Effector memory CD8-positive, alpha-beta T cell (primary cell): ENCODE results near the gene TPST1.

Source experiments
- ATAC-seq: fragments of 150-1000 bp; cut with Tn5 transposase; replicated peaks from 2 replicates; pipeline ENCODE4 v1.10.0; 2021; ENCODE audit warnings: mild to moderate bottlenecking, moderate library complexity
- DNase-seq, 3 experiments: peaks; one replicate each; pipeline ENCODE4 v3.0.0; 2021
- H3K27ac Mint-ChIP-seq, 2 donors: one replicate each; pipeline ENCODE4 v1.8.0; 2022; ENCODE audit warnings: mild to moderate bottlenecking in 2 of 2, mixed read lengths in 2 of 2, moderate library complexity in 2 of 2
- H3K27me3 Mint-ChIP-seq, 2 donors: one replicate each; pipeline ENCODE4 v1.8.0; 2022; ENCODE audit warnings: mixed read lengths in 2 of 2
- H3K36me3 Mint-ChIP-seq: one replicate; pipeline ENCODE4 v1.8.0; 2022; ENCODE audit warnings: mild to moderate bottlenecking, moderate library complexity, mixed read lengths; ENCODE audit not compliant: insufficient read depth
- H3K4me1 Mint-ChIP-seq, 2 donors: one replicate each; pipeline ENCODE4 v1.8.0; 2022; ENCODE audit warnings: low read depth in 2 of 2, mixed read lengths in 2 of 2
- H3K4me3 Mint-ChIP-seq, 2 donors: one replicate each; pipeline ENCODE4 v1.8.0; 2022; ENCODE audit warnings: mild to moderate bottlenecking in 2 of 2, mixed read lengths in 2 of 2, moderate library complexity in 2 of 2
- H3K9me3 Mint-ChIP-seq, 2 donors: one replicate each; pipeline ENCODE4 v1.8.0; 2022; ENCODE audit warnings: mixed read lengths in 2 of 2

TPST1 gene

DNA sequence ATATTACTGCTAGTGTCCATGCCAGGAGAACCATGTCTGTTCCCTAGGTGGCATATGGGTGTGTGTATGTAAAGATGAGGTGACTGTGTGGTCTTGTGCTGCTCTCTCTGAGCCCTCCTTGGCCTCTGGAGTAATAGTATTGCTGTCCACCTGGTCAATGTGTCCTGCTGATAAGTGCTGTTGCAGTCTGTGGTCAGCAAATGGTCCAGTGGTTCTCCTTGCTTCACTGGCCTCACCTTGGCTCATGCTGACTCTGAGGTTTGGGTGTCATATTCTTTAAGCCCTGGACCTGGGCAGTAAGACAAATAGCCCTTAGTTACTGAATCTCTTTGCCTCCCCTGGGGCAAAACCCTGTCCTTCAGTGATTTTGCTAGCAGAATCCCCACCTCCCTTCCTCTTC lies 56.8 kb downstream of the TPST1 start:
- Mint-ChIP-seq H3K4me3 (no peak overlapping the region), H3K9me3 (peaks cover 8 to 9% of the 10 kb centered on the region in 2 donors), H3K36me3 (no peaks in the 10 kb centered on the region), H3K27me3 (peaks cover 27 to 34% of the 10 kb centered on the region in 2 donors), H3K27ac (no peak overlapping the region), H3K4me1 (no peaks in the 10 kb centered on the region)
- DNase-seq: no peak
- ATAC-seq: no peak

DNA sequence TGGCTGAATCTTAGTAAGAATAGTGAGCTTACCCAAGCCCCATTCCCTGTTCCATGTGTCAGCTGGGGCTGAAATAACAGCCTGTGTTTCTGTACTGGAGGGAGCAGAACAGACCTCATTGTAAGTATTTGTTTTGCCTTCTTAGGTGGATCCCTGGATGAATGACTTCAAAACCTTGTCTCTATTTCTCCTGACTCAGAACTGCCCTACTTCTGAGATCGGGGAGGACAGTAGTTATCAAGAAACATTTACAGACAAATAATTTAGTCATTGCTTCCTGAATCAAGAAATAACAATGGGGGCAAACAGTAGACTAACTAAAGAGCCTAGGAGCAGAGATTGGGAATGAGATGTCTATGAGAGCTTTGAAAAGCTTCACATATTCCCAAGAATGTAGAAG lies 58.8 kb downstream of the TPST1 start:
- Mint-ChIP-seq H3K9me3 (peaks cover 8 to 9% of the 10 kb centered on the region in 2 donors), H3K36me3 (no peaks in the 10 kb centered on the region), H3K27me3 (peaks cover 27 to 38% of the 10 kb centered on the region in 2 donors), H3K27ac (no peak overlapping the region), H3K4me3 (no peak overlapping the region), H3K4me1 (no peaks in the 10 kb centered on the region)
- DNase-seq (no peak), ATAC-seq (no peak)

DNA sequence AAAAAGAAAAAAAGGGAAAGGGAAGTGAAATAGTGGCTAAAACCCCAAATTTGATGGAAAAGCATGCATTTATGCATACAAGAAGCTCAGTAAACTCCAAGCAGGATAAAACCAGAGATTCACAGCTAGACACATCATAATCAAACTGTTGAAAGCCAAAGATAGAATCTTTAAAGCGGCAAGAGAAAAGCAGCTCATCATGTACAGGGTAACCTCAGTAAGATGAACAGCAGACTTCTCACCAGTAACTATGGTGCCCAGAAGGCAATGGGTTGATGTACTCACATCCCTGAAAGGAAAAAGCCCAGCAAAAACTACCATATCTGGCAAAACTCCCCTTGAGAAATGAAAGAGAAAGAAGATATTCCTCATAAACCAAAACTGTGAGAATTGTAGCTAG lies 60.4 kb downstream of the TPST1 start:
- ATAC-seq: no peak
- peaks cover 8 to 9% of the 10 kb centered on the region in 2 donors for H3K9me3 Mint-ChIP-seq
- no peak for DNase-seq
- no peak overlapping the region for H3K27ac Mint-ChIP-seq
- H3K4me3 Mint-ChIP-seq: no peak overlapping the region
- no peaks in the 10 kb centered on the region for H3K4me1 Mint-ChIP-seq
- H3K36me3 Mint-ChIP-seq: no peaks in the 10 kb centered on the region
- H3K27me3 Mint-ChIP-seq: peaks cover 16 to 27% of the 10 kb centered on the region in 2 donors

DNA sequence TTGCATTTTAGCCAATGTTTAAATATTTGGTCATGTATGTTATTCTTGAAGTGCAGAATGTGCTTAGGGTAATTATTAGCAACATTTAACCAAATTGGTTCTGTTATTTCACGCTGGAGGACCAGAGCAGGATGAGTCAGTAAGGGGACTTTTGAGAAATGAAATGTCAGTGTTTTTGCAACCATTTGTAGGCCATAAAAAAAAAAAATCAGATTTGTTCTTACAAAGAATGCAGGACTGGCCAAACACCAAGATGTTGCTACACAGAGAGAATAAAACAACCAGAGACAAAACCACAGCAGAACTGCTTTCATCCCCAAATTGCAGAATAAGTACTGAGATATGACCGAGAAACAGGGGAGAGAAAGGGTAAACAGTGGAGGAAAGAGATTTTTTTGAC lies 62.1 kb downstream of the TPST1 start:
- H3K36me3 Mint-ChIP-seq: peaks cover 4% of the 10 kb centered on the region
- no peaks in the 10 kb centered on the region for H3K4me1 Mint-ChIP-seq
- no peak overlapping the region for H3K27ac Mint-ChIP-seq
- peaks cover 5 to 21% of the 10 kb centered on the region in 2 donors for H3K27me3 Mint-ChIP-seq
- ATAC-seq: no peak
- DNase-seq: no peak
- peaks cover 8 to 9% of the 10 kb centered on the region in 2 donors for H3K9me3 Mint-ChIP-seq
- H3K4me3 Mint-ChIP-seq: no peak overlapping the region

DNA sequence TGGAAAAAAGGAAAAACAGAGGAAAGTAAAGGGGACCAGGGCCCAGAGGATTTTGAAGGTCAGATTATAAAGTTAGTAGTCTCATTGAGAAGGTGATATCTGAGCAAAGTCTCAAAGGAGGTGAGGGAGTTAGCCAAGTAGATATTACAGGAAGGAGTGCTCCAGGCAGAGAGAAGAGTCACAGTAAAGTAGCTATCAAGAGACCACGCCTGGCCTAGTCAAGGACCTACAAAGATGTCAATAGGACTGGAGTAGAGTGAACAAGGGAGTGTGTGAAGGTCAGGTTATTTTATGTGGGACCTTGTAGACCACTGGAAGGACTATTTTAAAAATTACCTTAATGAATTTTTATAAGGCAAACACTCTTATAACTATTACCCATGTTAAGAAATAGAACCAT lies 64.8 kb downstream of the TPST1 start:
- H3K27ac Mint-ChIP-seq: no peak overlapping the region
- H3K4me1 Mint-ChIP-seq: no peaks in the 10 kb centered on the region

DNA sequence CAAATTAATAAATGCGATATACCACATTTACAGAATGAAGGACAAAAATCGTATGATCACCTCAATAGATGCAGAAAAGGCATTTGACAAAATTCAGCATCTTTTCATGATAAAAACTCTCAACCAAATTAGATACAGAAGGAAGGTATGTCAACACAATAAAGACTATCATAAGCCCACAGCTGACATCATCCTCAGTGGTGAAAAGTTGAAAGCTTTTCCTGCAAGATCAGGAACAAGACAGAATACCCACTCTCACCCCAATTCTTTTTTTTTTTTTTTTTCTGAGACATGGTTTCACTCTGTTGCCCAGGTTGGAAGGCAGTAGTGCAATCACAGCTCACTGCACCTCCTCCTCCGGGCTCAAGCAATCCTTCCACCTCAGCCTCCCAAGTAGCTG lies 67.2 kb downstream of the TPST1 start:
- H3K36me3 Mint-ChIP-seq: peaks cover 4% of the 10 kb centered on the region
- H3K4me3 Mint-ChIP-seq: no peak overlapping the region
- ATAC-seq (no peak), DNase-seq (no peak)
- no peaks in the 10 kb centered on the region for H3K4me1 Mint-ChIP-seq
- H3K9me3 Mint-ChIP-seq: no peaks in the 10 kb centered on the region
- no peak overlapping the region for H3K27ac Mint-ChIP-seq
- peaks cover 0 to 17% of the 10 kb centered on the region in 2 donors for H3K27me3 Mint-ChIP-seq

More for the DNA sequence above, 64.8 kb downstream of the TPST1 start:
- peaks cover 0 to 17% of the 10 kb centered on the region in 2 donors for H3K27me3 Mint-ChIP-seq
- peaks cover 4% of the 10 kb centered on the region for H3K36me3 Mint-ChIP-seq
- no peak overlapping the region for H3K4me3 Mint-ChIP-seq
- H3K9me3 Mint-ChIP-seq: peaks cover 4 to 5% of the 10 kb centered on the region in 2 donors
- no peak for ATAC-seq
- no peak for DNase-seq

DNA sequence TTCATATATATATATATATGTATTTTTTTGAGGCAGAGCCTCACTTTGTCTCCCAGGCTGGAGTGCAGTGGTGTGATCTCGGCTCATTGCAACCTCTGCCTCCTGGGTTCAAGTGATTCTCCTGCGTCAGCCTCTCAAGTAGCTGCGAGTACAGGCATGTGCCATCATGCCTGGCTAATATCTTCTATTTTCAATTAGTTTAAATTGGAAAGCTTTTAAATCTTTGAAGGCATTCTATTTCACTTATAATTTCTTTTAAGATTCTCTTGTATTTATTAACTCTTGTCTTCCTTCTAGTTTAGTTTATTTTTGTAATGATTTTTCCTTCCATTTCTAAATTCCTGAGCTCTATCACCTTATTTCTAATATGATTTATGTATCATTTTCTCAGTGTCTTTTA lies 71.2 kb downstream of the TPST1 start:
- no peak for DNase-seq
- Mint-ChIP-seq H3K27me3 (peaks cover 0 to 3% of the 10 kb centered on the region in 2 donors), H3K27ac (no peak overlapping the region), H3K9me3 (no peaks in the 10 kb centered on the region), H3K4me1 (no peaks in the 10 kb centered on the region), H3K36me3 (peaks cover 2% of the 10 kb centered on the region), H3K4me3 (no peak overlapping the region)
- no peak for ATAC-seq

DNA sequence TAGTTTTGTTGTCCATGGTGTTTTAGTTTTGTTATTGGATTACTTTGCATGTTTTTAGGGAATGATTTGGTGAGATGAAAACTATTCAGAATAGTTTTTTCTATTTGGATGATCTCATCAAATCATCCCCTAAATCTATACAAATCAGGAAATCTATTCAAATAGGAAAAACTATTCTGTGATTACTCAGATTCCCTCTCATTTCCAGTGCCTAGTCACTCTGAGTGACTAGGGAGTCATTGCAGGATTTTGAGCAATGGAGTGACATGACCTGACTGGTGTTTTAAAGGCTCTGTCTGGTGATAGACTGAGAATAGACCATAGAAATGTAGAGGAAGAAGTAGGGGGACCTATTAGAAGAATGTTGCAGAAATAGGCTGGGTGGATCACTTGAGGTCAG lies 72.4 kb downstream of the TPST1 start:
- H3K9me3 Mint-ChIP-seq: no peaks in the 10 kb centered on the region
- H3K36me3 Mint-ChIP-seq: no peaks in the 10 kb centered on the region
- ATAC-seq: no peak
- no peak overlapping the region for H3K27ac Mint-ChIP-seq
- no peak for DNase-seq
- peaks cover 0 to 1% of the 10 kb centered on the region in 2 donors for H3K4me1 Mint-ChIP-seq
- H3K4me3 Mint-ChIP-seq: no peak overlapping the region
- H3K27me3 Mint-ChIP-seq: no peaks in the 10 kb centered on the region

DNA sequence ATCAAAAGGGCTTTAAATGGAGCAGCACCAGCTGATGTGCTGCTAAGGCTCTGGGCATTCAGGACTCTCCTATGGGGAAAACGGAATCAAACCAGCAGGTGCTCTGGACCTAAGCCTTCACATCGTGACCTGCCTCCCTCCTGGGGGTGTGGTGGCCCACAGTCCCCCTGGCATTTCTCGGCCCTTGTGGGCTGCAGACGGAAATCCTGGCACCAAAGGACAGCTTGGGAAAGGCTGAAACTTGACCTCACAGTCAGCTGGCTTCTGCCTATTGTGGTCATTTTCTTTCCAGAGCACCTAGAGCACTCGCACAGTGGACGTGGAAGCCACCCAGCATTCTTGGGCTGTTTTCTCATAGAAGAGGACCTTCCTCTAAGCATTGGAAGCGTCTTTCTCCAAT lies 74.8 kb downstream of the TPST1 start:
- Mint-ChIP-seq H3K36me3 (no peaks in the 10 kb centered on the region), H3K27me3 (no peaks in the 10 kb centered on the region), H3K4me3 (no peak overlapping the region), H3K27ac (no peak overlapping the region), H3K4me1 (peaks cover 0 to 1% of the 10 kb centered on the region in 2 donors), H3K9me3 (no peaks in the 10 kb centered on the region)
- DNase-seq (no peak), ATAC-seq (no peak)

DNA sequence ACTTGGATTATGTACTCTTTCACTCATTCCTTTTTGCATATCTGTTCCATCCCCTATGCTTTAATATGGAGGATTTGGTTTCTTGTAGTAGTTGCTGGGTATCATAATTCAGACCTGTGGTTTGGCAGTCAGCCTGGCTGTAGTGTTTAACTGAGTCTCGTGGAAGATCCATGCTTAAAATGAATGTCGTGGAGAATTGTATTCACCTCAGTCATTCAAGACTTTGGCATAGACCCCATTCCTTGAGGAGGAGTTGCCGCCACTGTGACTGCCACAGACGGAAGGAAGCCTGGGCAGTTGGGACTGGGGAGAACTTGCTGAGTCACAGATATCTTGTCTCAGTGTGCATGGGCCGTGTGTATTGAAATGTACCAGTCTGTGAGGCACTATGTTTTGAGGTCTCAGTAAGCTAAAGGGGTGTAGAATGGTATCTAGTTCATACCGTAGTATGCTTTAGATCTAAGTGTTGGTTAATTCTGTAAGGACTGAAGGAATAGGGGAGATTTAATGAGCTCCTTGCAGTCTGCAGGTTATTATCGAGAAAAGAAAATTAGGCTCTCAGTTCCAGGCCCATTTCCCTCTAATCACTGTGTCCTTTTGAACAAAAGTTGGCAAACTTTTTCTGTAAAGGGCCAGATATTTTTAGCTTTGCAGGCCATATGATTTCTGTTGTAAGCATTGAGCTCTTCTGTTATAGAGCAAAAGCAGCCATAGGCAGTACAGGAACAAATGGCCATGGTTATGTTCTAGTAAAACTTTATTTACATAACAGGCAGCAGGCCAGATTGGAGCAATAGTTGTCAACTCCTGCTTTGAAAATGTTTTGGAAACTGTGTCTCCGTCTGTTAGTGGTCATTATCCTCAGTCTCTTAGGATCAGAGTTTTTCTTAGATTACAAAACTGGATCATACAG lies 76.8 kb downstream of the TPST1 start:
- Mint-ChIP-seq H3K27ac (no peak overlapping the region), H3K36me3 (peaks cover 3% of the 10 kb centered on the region), H3K4me1 (peaks cover 0 to 1% of the 10 kb centered on the region in 2 donors), H3K27me3 (no peaks in the 10 kb centered on the region), H3K9me3 (no peaks in the 10 kb centered on the region), H3K4me3 (no peak overlapping the region)
- ATAC-seq (no peak), DNase-seq (no peak)

DNA sequence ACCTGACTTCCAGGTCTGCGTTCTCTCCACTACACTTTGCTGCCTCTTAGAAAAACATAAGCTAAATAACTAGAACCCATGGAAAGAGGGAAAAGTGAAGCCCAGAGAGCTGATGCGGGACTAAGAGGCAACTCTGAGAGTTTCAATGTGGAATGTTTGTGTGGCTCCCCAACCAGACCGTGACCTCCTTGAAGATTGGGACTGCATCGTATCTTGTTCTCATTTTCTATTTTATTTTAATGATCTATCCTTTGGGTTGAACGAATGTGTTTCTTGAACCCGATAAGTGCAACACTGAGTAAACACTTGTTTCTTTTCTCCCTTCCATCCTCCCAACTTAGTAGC lies 77.4 kb downstream of the TPST1 start:
- Mint-ChIP-seq H3K36me3 (peaks cover 3% of the 10 kb centered on the region), H3K4me3 (no peak overlapping the region), H3K9me3 (no peaks in the 10 kb centered on the region), H3K27me3 (no peaks in the 10 kb centered on the region), H3K27ac (no peak overlapping the region), H3K4me1 (peaks cover 0 to 1% of the 10 kb centered on the region in 2 donors)
- ATAC-seq (no peak), DNase-seq (no peak)

DNA sequence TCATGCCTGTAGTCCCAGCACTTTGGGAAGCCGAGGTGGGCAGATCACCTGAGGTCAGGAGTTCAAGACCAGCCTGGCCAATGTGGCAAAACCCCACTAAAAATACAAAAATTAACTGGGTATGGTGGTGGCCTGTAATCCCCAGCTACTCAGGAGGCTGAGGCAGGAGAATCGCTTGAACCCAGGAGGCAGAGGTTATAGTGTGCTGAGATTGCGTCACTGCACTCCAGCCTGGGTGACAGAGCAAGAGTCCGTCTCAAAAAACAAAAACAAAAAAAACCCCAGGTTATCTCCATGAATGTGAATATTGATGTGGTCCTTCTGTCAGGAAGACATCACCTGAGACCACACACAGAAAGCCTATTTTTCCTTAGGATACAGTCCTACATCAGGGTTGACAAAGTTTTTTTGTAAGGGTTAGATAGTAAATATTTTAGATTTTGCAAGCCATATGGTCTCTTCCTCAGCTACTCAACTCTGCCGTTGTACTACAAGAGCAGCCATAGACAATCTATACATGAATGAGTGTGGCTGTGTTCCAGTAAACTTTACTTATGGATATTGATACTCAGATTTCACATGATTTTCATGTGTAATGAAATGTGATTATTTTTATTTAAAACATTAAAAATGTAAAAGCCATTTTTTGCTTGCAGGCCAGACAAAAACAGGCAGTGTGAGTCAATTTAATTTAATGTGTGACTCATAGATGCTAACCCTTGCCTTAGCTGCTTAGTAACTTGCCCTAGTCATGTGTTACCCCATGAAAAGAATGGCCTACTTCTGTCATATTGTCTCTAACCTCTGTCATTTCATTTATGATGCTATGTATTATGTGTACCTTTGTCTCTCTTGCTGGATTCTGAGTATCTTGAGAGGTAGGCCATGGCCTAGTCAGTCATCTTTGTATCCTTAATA lies 78.1 kb downstream of the TPST1 start:
- no peaks in the 10 kb centered on the region for H3K9me3 Mint-ChIP-seq
- no peak overlapping the region for H3K4me3 Mint-ChIP-seq
- no peak for DNase-seq
- H3K27me3 Mint-ChIP-seq: no peaks in the 10 kb centered on the region
- peaks cover 0 to 1% of the 10 kb centered on the region in 2 donors for H3K4me1 Mint-ChIP-seq
- no peak overlapping the region for H3K27ac Mint-ChIP-seq
- no peak for ATAC-seq
- H3K36me3 Mint-ChIP-seq: peaks cover 3% of the 10 kb centered on the region

DNA sequence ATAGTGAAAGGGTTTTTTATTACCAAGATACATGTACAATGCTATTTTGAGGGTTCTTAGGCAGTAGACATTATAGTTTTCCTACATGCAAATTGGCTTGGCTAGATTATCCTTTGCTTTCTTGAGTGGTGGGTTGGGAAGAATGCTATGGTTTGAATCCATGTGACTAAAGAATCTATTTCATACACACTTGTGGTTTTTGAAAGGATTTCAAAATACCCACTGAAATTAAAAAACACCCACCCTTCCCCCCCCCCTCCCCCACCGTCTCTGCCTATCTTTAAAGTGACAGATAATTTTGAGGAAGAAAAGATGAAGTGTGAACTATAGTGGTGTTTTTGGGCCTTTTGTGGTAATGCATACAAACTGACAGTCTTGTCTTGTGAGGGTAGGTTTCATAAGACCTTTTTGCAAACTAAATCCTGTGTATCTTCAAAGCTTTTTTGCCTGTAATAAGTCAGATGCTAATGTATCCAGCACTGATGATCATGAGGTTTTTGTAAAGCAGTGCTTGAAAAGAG lies 90.9 kb downstream of the TPST1 start:
- Mint-ChIP-seq H3K36me3 (no peaks in the 10 kb centered on the region), H3K27me3 (no peaks in the 10 kb centered on the region), H3K4me3 (no peak overlapping the region), H3K4me1 (peaks cover 0 to 2% of the 10 kb centered on the region in 2 donors), H3K9me3 (peaks cover 4 to 10% of the 10 kb centered on the region in 2 donors), H3K27ac (no peak overlapping the region)
- DNase-seq: no peak
- no peak for ATAC-seq
